ENCODE results near the gene NGEF.

DNA sequence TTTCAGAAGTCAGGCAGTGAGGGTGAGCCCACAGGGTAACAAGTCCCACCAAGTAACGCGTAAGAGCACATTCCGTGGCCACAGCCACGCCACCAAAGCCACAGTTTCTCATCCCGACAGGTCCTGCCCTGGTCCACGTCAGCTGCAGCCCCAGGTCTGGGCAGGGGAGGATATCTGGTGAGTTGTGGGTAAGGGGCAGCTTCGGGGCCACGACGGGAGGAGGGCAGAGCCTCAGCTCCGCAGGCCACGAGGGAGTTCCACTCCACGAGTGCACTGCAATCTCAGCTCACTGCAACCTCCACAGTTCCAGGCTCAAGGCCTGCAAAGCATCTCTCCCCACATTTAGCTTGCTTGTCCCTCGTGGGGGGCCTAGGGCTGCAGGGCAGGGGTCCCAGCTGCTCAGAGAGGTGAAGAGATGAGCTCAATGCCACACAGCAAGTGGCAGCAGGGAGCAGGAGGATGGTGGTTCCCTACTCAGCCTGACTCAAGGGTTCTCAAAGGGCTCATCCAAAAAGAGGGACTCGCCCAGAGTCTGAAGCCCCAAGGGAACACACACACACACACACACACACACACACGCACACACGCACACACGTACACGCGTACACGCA lies 130.4 kb downstream of the NGEF start:
- TF ChIP-seq, protein P1, sequence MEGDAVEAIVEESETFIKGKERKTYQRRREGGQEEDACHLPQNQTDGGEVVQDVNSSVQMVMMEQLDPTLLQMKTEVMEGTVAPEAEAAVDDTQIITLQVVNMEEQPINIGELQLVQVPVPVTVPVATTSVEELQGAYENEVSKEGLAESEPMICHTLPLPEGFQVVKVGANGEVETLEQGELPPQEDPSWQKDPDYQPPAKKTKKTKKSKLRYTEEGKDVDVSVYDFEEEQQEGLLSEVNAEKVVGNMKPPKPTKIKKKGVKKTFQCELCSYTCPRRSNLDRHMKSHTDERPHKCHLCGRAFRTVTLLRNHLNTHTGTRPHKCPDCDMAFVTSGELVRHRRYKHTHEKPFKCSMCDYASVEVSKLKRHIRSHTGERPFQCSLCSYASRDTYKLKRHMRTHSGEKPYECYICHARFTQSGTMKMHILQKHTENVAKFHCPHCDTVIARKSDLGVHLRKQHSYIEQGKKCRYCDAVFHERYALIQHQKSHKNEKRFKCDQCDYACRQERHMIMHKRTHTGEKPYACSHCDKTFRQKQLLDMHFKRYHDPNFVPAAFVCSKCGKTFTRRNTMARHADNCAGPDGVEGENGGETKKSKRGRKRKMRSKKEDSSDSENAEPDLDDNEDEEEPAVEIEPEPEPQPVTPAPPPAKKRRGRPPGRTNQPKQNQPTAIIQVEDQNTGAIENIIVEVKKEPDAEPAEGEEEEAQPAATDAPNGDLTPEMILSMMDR (IDR thresholded peaks at IDR 0.05; ENCODE audit: borderline replicate concordance, extremely low read depth, low read length, poor library complexity, severe bottlenecking), result no peak
- no peak for TF ChIP-seq EZH2 (IDR thresholded peaks at IDR 0.05; ENCODE audit: borderline replicate concordance, low read depth, low read length, severe bottlenecking)
